SK-N-MC (cell line): ENCODE results near the gene FOXS1.

Experiments
- DNase-seq: peaks from one replicate; pipeline ENCODE4 v3.0.0-alpha.2; 2011; ENCODE audit warnings: low read depth, low spot score
- H3K27ac ChIP-seq: fragments of 200-600 bp; sonication (generic); 2 replicates; pipeline ENCODE4 v1.5.1; 2016; ENCODE audit warnings: mixed run types
- H3K36me3 ChIP-seq: fragments of 200-600 bp; sonication (generic); 2 replicates; pipeline ENCODE4 v1.6.1; 2017; ENCODE audit warnings: antibody characterized with exemption, low read length, mixed read lengths; ENCODE audit not compliant: insufficient read depth
- H3K4me3 ChIP-seq: fragments of 200-600 bp; sonication (generic); 2 replicates; pipeline ENCODE4 v1.5.1; 2016
- H3K9ac ChIP-seq: fragments of 200-600 bp; sonication (generic); 2 replicates; pipeline ENCODE4 v1.8.0; 2017; ENCODE audit warnings: mixed run types, mixed read lengths; ENCODE audit not compliant: insufficient read length
- H3K9me3 ChIP-seq: fragments of 200-600 bp; sonication (generic); 2 replicates; pipeline ENCODE4 v1.6.1; 2017; ENCODE audit warnings: low read depth, mild to moderate bottlenecking, antibody characterized with exemption, low read length, moderate library complexity, mixed read lengths
- EZH2 ChIP-seq: fragments of 200-600 bp; sonication (generic); IDR thresholded peaks from one replicate; pipeline ENCODE4 v1.6.1; 2017; ENCODE audit warnings: antibody characterized with exemption
- FOXP2 ChIP-seq: optimal IDR thresholded peaks from 2 replicates; pipeline ENCODE3; 2011; ENCODE audit warnings: mild to moderate bottlenecking, moderate library complexity; ENCODE audit not compliant: insufficient read depth; ENCODE audit errors: extremely low read length, control extremely low read depth
- POLR2AphosphoS5 ChIP-seq: IDR thresholded peaks from 2 replicates; pipeline ENCODE4 v1.6.1; 2012; ENCODE audit warnings: mild to moderate bottlenecking, low read depth, low read length, borderline replicate concordance

The FOXS1 gene

GRCh38 chr20:31837896-31838397 lies 7.5 kb downstream of the FOXS1 start:
- DNase-seq, result no peak
- H3K36me3 ChIP-seq, result no peaks in the 10 kb centered on the region
- TF ChIP-seq FOXP2 (no peak), POLR2AphosphoS5 (no peak), EZH2 (no peak)
- no peak overlapping the region for H3K27ac ChIP-seq
- no peak overlapping the region for H3K9ac ChIP-seq
- H3K9me3 ChIP-seq, result no peaks in the 10 kb centered on the region
- H3K4me3 ChIP-seq, result no peak overlapping the region

- Histone ChIP-seq H3K9me3 (no peaks in the 10 kb centered on the region), H3K9ac (no peak overlapping the region), H3K36me3 (no peaks in the 10 kb centered on the region), H3K4me3 (no peak overlapping the region), H3K27ac (no peak overlapping the region)
- TF ChIP-seq FOXP2, result no peak
- TF ChIP-seq EZH2, result no peak
- no peak for TF ChIP-seq POLR2AphosphoS5
- DNase-seq, result no peak
Observed at GRCh38 chr20:31836853-31837608, 8.4 kb downstream of the FOXS1 start.

- no peak overlapping the region for H3K4me3 ChIP-seq
- no peaks in the 10 kb centered on the region for H3K36me3 ChIP-seq
- no peaks in the 10 kb centered on the region for H3K9me3 ChIP-seq
- H3K9ac ChIP-seq, result no peak overlapping the region
- no peak for DNase-seq
- TF ChIP-seq POLR2AphosphoS5 (no peak), FOXP2 (no peak), EZH2 (no peak)
- no peak overlapping the region for H3K27ac ChIP-seq
Observed at GRCh38 chr20:31835977-31836852, 9.2 kb downstream of the FOXS1 start.

GRCh38 chr20:31835554-31835953 lies 9.8 kb downstream of the FOXS1 start:
- Histone ChIP-seq H3K36me3 (no peaks in the 10 kb centered on the region), H3K4me3 (no peak overlapping the region), H3K27ac (no peak overlapping the region), H3K9ac (no peak overlapping the region), H3K9me3 (no peaks in the 10 kb centered on the region)
- no peak for DNase-seq
- no peak for TF ChIP-seq FOXP2
- TF ChIP-seq EZH2, result no peak
- no peak for TF ChIP-seq POLR2AphosphoS5

GRCh38 chr20:31833931-31834521 lies 11.4 kb downstream of the FOXS1 start:
- Histone ChIP-seq H3K9ac (no peak overlapping the region), H3K4me3 (no peak overlapping the region)
- no peak for TF ChIP-seq FOXP2
- no peak for TF ChIP-seq EZH2
- TF ChIP-seq POLR2AphosphoS5, result no peak

GRCh38 chr20:31833130-31833930 lies 12.1 kb downstream of the FOXS1 start:
- Histone ChIP-seq H3K4me3 (no peak overlapping the region), H3K36me3 (no peaks in the 10 kb centered on the region), H3K9me3 (no peaks in the 10 kb centered on the region), H3K27ac (no peak overlapping the region), H3K9ac (no peak overlapping the region)
- TF ChIP-seq EZH2 (no peak), FOXP2 (no peak), POLR2AphosphoS5 (no peak)
- DNase-seq, result no peak

More at GRCh38 chr20:31833931-31834521, 11.4 kb downstream of the FOXS1 start:
- no peaks in the 10 kb centered on the region for H3K9me3 ChIP-seq
- no peaks in the 10 kb centered on the region for H3K36me3 ChIP-seq
- DNase-seq, result no peak
- H3K27ac ChIP-seq, result no peak overlapping the region

- no peak overlapping the region for H3K4me3 ChIP-seq
- H3K9ac ChIP-seq, result no peak overlapping the region
- DNase-seq, result no peak
- no peak overlapping the region for H3K27ac ChIP-seq
- H3K9me3 ChIP-seq, result no peaks in the 10 kb centered on the region
- TF ChIP-seq POLR2AphosphoS5 (no peak), EZH2 (no peak), FOXP2 (no peak)
- H3K36me3 ChIP-seq, result no peaks in the 10 kb centered on the region
Observed at GRCh38 chr20:31831771-31832306, 13.6 kb downstream of the FOXS1 start.
